GF-D8 (cell line): ENCODE results near the gene TNNC1.

ENCODE experiments used
- DNase-seq: peaks from one replicate; lab custom pipeline; 2025; lab: John Stamatoyannopoulos, UW

TNNC1 gene

DNA sequence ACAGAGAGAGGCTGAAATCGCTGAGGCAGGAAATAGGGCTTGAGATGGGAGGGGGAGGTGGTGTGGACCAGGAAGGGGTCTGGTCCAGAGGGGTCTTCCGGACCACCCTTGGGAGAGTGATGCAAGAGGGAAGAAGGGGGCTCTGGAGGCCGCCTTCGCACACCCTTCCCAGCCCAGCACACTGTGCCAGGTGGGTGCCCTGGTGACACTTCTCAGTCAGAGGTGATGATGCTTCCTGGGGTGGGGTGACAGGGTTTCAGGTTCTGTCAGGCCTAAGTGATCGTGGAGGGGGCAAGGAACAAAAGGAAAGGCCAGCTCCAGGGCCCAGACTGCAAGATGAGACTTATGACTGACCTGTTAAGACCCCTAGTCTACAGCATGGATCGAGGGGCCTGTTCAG lies 21.6 kb downstream of the TNNC1 start:
- DNase-seq = no peak

DNA sequence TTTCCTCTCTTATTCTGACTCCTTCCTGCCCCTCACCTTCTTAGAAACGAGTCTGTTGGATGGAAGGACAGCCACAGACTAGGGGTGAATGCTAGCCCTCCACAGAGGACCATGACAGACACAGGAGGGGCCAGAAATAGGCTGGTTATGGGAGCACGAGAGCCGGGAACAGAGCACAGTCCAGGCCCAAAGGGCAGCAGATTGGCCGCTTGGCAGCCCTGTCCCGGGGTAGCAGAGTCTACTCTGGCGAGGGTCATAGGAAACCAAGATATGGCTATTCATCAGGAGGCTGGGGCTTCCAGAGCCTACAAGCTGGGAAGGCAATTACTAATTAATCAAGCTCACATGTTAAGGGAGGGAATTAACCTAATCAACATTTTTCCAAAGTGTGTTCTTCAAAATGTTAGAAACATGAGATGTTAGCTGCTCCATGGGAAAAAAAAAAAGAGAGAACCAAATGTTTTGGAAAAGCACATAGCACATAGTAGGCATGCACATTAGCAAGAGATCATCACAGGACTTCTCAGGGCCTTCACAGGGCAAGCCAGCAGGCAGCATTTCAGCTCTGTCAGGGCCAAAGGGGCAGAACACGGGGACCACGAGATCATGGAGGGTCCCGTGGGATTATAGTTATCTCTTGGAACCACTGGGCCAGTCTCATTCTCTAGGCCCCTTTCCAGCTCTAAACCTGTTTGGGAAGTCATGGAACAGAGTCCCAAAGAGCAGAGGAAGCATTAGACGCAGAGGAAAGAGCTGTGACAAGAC lies 22.2 kb downstream of the TNNC1 start:
- DNase-seq = no peak

DNA sequence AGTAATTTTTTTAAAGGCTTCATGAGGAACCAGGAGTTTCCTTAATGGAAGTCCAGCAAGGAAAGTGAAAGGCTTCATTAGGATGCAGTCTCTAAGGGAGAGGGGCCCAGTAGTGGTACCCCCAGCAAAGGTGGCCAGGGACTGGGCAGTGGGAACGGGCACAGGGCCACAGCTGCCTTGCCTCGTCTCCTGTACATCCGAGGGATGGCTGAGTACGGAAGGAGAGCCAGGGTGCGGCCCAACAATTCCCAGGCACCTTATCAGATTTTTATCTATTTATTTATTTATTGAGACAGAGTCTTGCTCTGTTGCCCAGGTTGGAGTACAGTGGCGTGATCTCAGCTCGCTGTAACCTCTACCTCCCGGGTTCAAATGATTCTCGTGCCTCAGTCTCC lies 23.4 kb downstream of the TNNC1 start:
- DNase-seq = no peak

DNA sequence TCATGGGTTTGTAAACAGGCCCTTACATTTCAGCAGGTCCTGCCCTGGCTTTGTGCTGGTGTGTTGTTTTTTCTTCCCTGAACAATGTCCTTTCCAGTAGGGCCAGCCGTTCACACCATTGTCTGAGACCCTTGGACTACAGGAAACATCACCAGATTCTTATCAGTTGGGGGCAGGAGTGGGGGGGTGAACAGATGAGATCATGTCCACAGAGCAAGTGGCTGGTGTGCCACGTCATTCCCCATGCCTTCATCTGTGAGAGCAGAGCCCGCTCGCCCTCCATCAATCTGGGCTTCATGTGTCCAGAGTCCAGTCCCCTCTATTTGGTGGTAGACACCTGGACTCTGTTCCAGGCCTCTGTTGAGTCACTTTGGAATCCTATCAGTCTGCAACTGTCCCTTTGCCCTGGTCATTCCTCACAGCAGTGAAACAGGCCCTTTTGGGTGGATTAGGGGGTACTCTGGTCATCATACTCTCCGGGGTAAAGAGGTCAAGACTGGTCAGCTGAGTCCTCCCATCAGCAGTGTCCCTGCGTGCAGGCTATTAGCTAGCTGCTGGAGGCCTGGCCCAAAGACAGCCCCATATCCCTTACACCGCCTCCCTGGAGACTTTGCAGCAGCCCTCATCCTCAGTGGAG lies 23.9 kb downstream of the TNNC1 start:
- no peak for DNase-seq

DNA sequence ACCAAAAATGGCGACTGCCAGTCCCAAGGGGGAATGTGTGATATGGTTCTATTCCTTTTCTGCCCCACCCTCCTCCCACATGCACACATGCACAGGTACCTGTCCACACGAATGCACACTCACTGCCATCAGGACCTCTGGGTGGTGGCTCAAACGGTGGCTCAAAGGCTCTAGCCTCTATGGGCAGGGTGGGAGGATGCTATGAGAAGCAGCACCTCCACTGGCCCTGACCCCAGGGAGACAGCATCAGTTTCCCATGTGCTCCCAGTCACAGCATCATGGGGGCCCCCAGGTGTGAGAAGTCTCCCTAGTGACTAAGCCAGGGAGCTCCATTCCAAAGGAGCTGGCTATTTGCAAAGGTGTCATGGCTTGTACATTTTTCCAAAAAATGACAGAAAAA lies 24.8 kb downstream of the TNNC1 start:
- DNase-seq = no peak

DNA sequence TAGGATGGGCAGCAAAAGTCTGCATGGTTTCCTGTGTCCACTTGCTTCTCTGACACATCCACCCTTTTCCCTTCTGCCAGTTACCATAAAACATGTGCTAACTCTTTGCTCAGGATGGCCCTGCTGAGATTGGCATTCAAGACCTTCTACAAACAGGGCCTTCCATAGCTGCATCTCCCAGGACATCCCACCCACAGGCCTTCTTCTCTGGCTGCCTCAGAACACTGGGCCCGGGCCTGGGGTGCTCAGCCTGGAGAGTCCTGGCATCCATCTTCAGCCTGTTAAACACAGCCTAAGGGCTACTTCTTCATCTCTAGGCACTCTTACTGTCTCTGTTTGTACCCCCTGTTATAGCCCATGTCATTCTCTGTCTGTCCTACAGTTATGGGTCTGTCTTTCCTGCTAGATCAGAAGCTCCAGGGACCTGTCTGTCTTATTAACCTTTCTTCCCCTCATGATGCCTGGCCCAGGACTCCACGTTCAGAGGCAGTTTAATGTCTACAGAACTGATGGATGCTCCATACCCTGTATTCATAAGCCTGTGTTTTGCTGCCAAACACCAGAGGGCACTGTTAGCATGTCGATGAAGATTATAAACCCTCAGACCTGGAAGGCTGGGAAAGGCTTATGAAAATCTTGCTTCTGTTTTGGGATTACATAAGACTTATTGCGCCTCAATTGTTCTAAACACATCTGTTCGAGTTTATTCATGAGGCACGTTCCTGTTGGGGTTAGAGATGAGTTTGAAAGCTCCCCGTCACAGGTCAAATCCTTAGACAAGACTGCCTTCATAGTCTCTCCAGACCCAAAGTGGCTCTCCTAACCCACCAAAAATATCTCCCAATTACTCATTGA lies 25.5 kb downstream of the TNNC1 start:
- peak; percentile 21 for DNase-seq

DNA sequence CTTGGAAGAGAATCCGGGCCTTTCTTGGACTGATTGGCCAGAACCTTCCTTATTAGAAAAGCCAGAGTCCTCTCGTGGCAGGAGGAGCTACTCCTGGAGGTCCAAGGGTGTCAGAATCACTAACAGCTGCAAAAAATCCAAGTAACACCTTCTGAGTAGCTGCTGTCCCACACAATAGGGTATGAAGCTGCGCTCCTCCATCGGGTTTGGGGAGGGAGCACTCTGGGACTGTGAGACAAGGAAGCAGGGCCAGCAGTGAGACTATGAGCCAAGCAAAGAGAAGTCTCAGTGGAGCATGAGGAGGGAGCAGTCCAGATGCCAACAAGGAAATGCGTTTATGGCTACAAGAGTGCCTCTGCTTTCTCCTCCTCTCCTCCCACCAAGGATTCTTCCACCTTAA lies 30.7 kb downstream of the TNNC1 start:
- no peak for DNase-seq

DNA sequence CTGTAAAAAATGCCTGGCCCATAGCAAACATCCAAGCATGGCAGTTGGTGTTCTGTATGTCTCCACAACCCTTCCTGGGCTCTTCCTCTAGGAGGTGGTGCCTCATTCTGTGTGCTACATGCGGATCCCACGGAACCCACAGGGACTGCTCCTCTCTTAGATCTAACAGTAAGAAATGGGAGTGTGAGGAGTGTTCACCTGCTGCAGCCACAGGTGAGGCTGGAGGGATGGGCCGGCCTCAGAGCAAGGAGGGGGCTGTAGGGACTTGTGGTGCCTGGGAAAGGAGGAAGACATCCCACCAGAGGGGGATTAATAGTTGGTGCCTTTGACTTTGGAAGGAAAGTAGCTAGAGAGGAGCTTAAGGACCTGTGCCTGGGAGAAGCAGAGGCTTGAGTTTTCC lies 31.2 kb downstream of the TNNC1 start:
- no peak for DNase-seq

DNA sequence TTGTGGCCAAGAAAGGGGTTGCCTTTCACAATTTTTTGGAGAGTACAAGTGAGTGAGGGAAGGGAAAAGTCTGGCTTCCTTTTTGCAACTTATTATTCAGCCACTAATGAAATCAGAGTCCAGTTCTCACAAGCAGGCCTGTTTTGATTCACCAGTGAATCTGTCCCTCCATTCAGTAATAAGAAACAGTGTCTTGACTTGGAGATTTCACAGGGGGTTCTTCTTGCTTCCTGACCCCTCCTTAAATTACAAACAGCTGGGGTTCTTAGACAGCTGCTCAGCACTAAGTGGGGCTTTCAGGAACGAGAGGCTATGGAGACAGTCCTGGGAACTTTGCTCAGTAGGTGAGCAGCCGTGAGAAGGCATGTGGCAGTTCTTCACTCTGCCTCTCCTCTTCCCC lies 33.5 kb downstream of the TNNC1 start:
- DNase-seq = no peak

DNA sequence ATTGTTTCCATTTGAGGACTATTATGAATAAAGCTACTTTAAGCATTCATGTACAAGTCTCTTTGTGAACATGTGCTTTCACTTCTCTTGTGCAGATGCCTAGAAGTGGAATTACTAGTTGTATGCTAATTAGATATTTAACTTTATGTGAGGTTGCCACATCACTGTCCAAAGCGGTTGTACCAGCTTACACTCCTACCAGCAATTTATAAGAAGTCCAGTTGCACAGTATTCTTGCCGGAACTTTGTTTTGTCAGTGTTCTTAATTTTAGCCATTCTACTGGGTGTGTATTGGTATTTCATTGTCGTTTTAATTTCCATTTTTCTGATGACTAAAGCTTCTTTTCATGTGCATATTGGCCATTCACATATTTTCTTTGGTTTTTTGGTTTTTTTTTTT lies 38.0 kb downstream of the TNNC1 start:
- no peak for DNase-seq

DNA sequence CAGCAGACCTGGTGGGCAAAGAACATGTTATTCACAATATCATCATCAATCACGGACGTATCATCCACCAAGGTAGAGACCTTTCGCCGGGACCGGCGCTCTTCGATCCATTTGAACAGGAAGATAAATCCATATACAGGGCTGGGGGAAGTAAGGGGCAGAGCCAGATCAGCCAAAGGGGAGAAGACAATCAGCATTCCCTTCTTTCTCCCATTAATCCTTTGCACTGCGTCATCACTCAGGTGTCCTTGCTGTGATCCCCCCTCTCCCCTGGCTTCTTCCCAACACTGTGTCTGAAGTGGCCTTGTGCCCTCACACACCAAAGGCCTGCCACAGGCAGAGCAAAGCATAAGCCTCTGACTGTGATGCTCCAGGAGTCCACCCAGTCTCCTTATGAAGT lies 45.4 kb downstream of the TNNC1 start:
- DNase-seq = no peak

DNA sequence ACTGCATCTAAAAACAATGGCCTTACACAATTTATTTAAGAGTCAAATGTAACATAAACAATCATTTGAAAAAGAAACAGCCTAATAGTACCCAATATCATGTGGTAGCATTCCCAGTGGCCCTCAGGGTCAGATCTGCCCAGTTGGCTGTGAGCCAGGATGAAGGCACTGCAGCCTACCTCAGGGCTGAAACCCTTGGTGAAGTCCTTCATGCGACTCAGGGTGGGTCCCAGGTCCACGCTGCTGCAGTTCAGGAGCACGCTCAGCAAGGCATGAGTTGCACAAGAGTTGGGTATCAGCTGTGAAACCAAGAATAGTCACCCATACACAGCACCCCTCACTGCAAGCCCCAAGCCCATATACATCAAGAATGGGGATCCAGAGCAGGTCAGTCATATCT lies 46.1 kb downstream of the TNNC1 start:
- no peak for DNase-seq

DNA sequence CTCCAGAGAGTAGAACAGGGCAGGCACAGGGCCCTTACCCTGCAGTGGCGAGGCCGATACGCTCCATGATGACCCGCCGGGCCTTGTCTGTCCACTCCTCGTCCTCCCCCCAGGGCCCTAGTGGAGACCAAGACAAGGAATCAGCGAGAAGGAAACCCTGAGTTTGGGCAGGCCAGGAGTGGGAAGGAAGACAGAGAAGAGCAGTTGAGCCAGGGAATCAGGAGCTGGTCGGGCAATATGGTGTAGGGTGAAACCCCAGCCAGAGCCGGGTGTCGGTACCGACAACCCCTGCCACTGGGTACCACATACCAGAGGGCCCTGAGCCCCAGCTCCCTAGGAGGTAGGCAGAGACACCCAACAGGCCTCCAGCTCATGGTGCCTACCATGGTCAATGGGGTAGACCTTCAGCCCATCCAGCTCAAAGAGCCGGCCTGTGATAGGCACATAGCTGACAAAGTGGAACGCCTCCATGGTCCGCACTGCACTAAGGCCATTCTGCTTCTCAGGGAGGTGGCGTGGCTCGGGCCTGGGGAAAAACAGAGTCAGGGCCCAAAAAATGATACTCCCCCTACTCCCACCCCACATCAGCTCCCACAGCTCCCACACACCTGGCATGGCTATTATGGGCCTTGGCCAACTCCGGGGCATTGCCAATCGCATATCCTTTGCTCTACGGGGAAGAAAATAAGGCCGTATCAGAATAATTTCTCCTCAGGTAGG lies 46.9 kb downstream of the TNNC1 start:
- no peak for DNase-seq

DNA sequence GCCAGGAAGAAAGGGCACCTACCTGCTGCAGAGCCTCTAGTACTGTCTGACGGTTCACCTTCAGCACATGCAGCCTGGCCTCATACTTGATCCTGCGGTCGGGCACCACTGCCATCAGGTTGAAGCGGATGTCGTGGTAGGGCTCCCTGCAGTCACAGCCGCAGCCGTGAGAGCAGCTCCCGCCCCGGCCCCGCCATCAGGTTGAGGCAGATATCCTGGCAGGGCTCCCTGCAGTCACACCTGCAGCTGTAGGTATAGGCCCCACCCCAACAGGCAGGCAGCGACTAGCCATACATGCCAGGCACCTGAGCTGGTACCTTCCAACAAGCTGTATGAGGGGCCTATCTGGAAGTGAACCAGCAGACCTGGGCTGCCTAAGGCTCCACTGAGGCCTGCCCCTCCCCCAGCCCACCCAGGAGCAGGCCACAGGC lies 47.6 kb downstream of the TNNC1 start:
- DNase-seq = no peak

DNA sequence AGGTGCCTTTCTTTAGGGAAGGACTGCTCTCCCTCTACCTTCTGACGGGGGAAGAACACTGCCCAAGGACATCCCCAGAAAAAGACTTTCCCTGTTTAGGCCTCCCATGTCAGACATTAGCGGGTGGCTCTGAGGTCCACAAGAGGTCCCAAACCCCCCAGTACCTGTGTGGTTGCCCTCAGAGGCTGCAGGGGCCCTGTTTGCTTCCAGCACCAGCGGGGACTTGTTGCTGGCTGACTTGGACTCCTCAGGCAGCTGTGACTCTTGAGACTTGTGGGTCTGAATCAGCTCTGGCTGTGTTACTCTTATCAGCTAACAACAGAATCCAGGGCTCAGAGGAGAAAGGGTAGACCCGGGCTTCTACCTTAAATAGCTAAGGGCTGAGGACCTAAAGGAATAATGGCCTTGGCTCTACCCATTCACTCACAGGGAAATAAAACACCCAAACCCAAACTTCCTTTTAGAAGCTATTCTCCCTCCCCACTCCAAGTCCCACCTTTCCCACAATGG lies 48.2 kb downstream of the TNNC1 start:
- no peak for DNase-seq

DNA sequence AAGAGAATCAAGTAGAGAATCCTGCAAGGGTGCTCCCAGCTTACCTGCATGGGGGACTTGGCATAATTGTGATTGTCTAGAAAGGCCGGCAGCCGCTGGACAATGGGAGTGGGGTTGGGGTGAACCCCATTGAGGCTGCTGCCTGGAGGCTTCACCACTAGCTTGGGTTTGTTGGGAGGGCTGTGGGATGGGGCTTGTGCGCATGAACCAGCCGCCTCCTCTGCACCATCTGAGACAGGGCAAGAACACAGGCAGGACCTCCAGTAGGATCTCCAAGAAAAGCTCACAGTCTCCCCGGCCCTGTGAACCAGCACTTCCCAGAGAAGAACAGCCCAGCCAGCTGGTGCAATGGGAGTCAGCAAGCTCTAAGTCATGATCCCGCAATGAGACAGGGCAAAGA lies 48.8 kb downstream of the TNNC1 start:
- DNase-seq = no peak

DNA sequence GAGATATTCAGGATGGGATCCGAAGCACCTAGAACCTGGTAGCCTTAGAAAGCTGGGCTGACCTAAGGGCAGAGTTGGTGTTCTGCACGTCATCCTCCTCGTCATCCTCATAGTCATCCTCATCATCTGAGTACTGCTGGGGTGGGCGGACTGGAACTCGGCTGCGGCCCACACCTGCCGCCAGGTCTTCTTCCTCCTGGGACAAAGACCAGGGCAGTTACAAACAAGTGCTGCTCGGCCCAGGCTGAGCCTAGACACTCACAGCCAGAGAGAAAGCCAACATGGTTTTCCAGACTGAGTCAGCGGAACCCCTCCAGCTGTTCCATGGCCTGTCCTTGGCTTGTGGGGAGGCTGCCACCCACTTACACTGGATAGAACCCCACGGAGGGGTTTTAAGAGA lies 49.5 kb downstream of the TNNC1 start:
- DNase-seq = no peak

DNA sequence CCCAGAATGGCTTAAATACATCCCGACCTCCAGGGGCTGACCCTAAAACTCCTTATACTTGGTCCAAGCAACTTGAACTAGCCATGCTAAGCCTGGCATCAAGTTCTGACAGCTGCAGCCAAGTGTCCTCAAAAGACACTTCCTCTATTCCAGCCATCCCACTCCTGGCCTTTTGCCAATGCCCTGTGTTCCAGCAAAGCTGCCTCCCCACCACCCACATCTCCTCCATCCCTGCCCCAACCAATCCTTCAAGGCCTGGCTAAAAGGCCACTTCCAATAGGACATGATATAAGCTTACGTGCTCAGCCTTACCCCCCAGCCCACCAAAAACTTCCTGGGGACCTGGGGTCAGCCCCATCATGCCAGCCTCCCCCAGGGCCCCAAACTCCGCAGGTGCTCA lies 49.9 kb downstream of the TNNC1 start:
- DNase-seq = no peak

DNA sequence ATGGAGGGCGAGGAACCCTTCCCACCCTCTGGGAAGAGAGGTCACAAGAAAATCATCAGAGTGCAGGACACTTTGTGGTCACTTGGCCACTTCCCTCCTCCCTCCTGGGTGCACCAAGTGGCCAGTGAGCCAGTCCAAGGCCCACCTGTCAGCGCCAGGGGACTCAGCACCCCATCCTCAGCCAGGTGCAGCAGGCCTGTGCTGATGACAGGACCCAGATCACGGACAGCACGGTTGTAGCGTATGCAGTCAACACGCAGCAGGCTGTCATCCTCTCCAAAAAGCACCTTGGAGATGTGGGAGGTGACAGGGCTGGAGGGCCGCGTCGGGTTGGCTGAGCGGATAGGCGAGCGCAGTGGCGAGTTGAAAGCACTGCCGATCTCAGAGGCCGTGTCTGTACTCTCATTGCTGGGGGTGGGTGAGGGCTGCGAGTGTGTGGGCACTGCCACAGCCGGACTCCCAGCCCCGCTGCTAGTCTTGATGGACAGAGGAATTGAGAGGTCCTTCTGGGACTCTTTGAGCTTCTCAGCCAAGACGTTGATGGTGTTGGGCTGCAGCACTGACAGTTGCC lies 50.5 kb downstream of the TNNC1 start:
- no peak for DNase-seq

DNA sequence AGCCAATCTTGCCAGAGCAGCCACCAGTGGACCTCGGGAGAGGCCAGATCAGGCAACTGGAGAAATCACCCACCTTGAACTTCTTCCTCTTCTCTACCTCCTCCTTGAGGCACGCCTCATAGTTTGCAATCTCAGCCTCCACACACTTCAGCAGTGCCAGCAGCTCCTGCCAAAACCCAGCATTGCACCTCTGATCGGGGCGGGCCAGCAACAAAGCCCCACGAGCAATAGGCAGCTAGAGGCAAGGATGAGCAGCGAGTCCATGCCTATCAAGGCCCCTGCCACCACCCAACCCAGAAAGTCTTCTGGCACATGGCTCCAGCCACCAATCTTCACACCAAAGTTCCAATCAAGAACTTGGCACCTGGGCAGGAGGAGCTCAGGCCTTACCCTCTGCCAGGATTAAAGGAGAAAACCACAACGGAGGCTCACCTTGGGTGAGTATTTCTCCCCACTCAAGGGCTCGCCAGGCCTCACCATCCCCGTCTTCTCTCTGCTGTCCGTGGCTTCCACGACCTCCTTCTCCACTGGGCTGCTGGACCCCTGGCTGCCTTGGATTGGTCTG lies 51.1 kb downstream of the TNNC1 start:
- no peak for DNase-seq

DNA sequence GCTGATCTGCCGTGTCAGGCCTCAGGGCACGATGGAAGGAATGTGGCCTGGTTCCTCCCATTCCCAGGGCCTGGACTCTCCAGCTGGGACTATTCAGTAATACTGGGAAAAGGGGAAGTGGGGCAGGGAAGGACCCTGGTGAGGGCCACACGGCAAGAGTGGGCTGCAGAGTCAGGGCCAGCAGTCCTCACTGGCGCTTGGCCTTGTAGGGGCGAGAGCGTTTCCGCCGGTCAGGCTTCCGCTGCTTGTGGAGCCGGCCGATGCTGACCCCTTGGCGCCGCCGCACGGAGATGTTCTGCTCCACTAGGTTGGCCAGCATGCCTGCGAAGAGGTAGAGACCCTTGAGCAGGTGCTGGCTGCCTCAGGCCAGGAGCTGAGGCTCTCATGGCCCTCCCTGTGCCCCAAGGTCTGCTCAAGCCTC lies 51.7 kb downstream of the TNNC1 start:
- no peak for DNase-seq
